ENCODE measurements around the gene MT3. TPM values are rescaled to one million over a fixed set of nuclear protein-coding genes. Genes with fewer than 3 reads are reported as not detected.

The MT3 gene
- polyA plus RNA-seq, 1 of the 3 experiments (the other 2 are of a cell fraction): 0.43 TPM

DNA sequence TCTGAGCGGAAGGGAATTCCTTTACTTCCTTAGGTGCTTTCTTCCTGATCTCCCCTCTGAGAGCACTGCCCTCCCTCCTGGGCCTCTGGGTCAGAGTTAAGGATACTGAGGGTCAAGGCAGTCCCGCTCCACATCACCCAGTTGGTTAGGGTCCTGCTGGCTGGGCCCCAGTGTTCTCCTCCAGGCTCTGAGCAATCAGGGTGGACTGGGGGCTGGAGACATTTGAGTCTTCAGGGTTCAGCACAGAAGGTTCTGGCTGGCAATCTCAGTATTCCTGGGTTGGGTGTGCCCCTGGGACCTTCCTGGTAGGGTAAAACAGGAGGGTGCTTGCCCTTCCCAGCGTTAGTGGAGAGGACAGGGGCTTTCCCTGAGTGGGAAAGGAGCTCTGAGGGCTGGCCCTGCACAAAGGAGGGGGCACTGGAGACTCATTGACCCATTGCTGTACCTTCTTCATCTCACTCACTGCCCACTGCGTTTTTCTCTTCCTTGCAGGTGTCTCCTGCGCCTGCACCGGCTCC lies 43.6 kb downstream of the MT3 start:
- Histone ChIP-seq H3K27ac (ENCODE audit: low read depth in 2 of 2, low read length in 1 of 2) (no peak overlapping the region), H4K20me1 (ENCODE audit: insufficient read depth) (no peaks in the 10 kb centered on the region), H3K27me3 (ENCODE audit: insufficient read depth) (peaks cover 31% of the 10 kb centered on the region; the same call in 1 of the 2 replicates), H3K9ac (no peak overlapping the region), H3K9me3 (no peaks in the 10 kb centered on the region), H3K4me1 (ENCODE audit: control insufficient read depth in 1 of 2, insufficient read depth in 2 of 2, low read depth in 1 of 2, low read length in 1 of 2) (peaks cover 0 to 27% of the 10 kb centered on the region in 2 experiments; a peak in 1 of 4 replicates), H3K4me2 (no peak overlapping the region), H3F3A (replicated peaks; ENCODE audit: insufficient read depth) (no peaks in the 10 kb centered on the region), H2AFZ (ENCODE audit: low read depth) (peak overlapping the region; percentile 35; the same call in 1 of the 2 replicates), H3K79me2 (ENCODE audit: insufficient read depth) (no peaks in the 10 kb centered on the region), H3K36me3 (replicated peaks in 1 of 2; ENCODE audit: control insufficient read depth in 1 of 2, insufficient read depth in 2 of 2, low read length in 1 of 2) (no peaks in the 10 kb centered on the region), H3K9me2 (no peaks in the 10 kb centered on the region), H3K4me3 (ENCODE audit: low read depth in 2 of 2, low read length in 1 of 2) (no peak overlapping the region)
- TF ChIP-seq, protein P1, sequence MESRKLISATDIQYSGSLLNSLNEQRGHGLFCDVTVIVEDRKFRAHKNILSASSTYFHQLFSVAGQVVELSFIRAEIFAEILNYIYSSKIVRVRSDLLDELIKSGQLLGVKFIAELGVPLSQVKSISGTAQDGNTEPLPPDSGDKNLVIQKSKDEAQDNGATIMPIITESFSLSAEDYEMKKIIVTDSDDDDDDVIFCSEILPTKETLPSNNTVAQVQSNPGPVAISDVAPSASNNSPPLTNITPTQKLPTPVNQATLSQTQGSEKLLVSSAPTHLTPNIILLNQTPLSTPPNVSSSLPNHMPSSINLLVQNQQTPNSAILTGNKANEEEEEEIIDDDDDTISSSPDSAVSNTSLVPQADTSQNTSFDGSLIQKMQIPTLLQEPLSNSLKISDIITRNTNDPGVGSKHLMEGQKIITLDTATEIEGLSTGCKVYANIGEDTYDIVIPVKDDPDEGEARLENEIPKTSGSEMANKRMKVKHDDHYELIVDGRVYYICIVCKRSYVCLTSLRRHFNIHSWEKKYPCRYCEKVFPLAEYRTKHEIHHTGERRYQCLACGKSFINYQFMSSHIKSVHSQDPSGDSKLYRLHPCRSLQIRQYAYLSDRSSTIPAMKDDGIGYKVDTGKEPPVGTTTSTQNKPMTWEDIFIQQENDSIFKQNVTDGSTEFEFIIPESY (IDR thresholded peaks at IDR 0.05; ENCODE audit: borderline replicate concordance, low read depth): no peak
- no peak for TF ChIP-seq RCOR1 (IDR thresholded peaks at IDR 0.05; ENCODE audit: low read length)
- CTCF ChIA-PET: interaction anchor here (1.2 to 1.5 kb wide), 2 partner anchors 11 to 32 kb away, joined by 3 read pairs; no protein-coding TSS in a partner anchor
- POLR2A ChIA-PET: no interaction called here
- 98% methylated on average over 5 of the region's 6 CpGs for WGBS (ENCODE audit: low lambda C conversion rate)
- no peak for DNase-seq

GRCh38 chr16:56633535-56633934 lies 44.2 kb downstream of the MT3 start:
- no peak for TF ChIP-seq GABPA (IDR thresholded peaks at IDR 0.05; ENCODE audit: low read depth)
- TF ChIP-seq FOXJ3 (CRISPR knock-in tag; IDR thresholded peaks at IDR 0.05): no peak
- no peak for TF ChIP-seq MEF2A (IDR thresholded peaks at IDR 0.05; ENCODE audit: borderline replicate concordance, low read depth)
- no peak for TF ChIP-seq SMC3 (IDR thresholded peaks at IDR 0.05; ENCODE audit: low read depth, low read length)
- TF ChIP-seq RXRA (IDR thresholded peaks at IDR 0.05; ENCODE audit: borderline replicate concordance, low read depth): no peak
- TF ChIP-seq, protein P2, sequence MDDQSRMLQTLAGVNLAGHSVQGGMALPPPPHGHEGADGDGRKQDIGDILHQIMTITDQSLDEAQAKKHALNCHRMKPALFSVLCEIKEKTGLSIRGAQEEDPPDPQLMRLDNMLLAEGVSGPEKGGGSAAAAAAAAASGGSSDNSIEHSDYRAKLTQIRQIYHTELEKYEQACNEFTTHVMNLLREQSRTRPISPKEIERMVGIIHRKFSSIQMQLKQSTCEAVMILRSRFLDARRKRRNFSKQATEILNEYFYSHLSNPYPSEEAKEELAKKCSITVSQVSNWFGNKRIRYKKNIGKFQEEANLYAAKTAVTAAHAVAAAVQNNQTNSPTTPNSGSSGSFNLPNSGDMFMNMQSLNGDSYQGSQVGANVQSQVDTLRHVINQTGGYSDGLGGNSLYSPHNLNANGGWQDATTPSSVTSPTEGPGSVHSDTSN (IDR thresholded peaks at IDR 0.05): no peak
- TF ChIP-seq POLR2AphosphoS5 (IDR thresholded peaks at IDR 0.05; ENCODE audit: low read depth, low read length): no peak
- TF ChIP-seq FOXM1 (IDR thresholded peaks at IDR 0.05; ENCODE audit: low read depth): no peak
- no peak for TF ChIP-seq SIN3A (IDR thresholded peaks at IDR 0.05; ENCODE audit: borderline replicate concordance, low read depth, low read length)
- TF ChIP-seq, protein P3, sequence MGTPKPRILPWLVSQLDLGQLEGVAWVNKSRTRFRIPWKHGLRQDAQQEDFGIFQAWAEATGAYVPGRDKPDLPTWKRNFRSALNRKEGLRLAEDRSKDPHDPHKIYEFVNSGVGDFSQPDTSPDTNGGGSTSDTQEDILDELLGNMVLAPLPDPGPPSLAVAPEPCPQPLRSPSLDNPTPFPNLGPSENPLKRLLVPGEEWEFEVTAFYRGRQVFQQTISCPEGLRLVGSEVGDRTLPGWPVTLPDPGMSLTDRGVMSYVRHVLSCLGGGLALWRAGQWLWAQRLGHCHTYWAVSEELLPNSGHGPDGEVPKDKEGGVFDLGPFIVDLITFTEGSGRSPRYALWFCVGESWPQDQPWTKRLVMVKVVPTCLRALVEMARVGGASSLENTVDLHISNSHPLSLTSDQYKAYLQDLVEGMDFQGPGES (IDR thresholded peaks at IDR 0.05; ENCODE audit: low read depth, low read length): no peak
- TF ChIP-seq USF2 (IDR thresholded peaks at IDR 0.05; ENCODE audit: borderline replicate concordance, low read depth, low read length): no peak
- no peak for TF ChIP-seq MXI1 (IDR thresholded peaks at IDR 0.05; ENCODE audit: low read depth, low read length)
- no peak for TF ChIP-seq GATA2 (CRISPR knock-in tag; IDR thresholded peaks at IDR 0.05)
- no peak for TF ChIP-seq RAD21 (IDR thresholded peaks at IDR 0.05; ENCODE audit: low read length)
- no peak for TF ChIP-seq ELF1 (IDR thresholded peaks at IDR 0.05)
- no peak for TF ChIP-seq MAX (IDR thresholded peaks at IDR 0.05; ENCODE audit: low read depth)
- ChIA-PET CTCF (interaction anchor here (0.9 to 1.2 kb wide), 2 partner anchors 10 to 11 kb away, joined by 3 read pairs; no protein-coding TSS in a partner anchor), POLR2A (no interaction called here)

More at GRCh38 chr16:56633535-56633934, 44.2 kb downstream of the MT3 start:
- Histone ChIP-seq H3K9ac (no peak overlapping the region), H3K4me2 (no peak overlapping the region), H3K9me3 (no peaks in the 10 kb centered on the region), H3K27ac (ENCODE audit: low read depth in 2 of 2, low read length in 1 of 2) (no peak overlapping the region), H4K20me1 (ENCODE audit: insufficient read depth) (no peaks in the 10 kb centered on the region), H3K4me3 (ENCODE audit: low read depth in 2 of 2, low read length in 1 of 2) (no peak overlapping the region), H3K36me3 (replicated peaks in 1 of 2; ENCODE audit: control insufficient read depth in 1 of 2, insufficient read depth in 2 of 2, low read length in 1 of 2) (no peaks in the 10 kb centered on the region), H3K27me3 (ENCODE audit: insufficient read depth) (peaks cover 31% of the 10 kb centered on the region; the same call in 1 of the 2 replicates), H3K4me1 (ENCODE audit: control insufficient read depth in 1 of 2, insufficient read depth in 2 of 2, low read depth in 1 of 2, low read length in 1 of 2) (peaks cover 0 to 28% of the 10 kb centered on the region in 2 experiments; a peak in 1 of 4 replicates), H3K9me2 (no peaks in the 10 kb centered on the region), H3F3A (replicated peaks; ENCODE audit: insufficient read depth) (no peaks in the 10 kb centered on the region), H3K79me2 (ENCODE audit: insufficient read depth) (no peaks in the 10 kb centered on the region), H2AFZ (ENCODE audit: low read depth) (no peak overlapping the region)
- DNase-seq: no peak
- WGBS (ENCODE audit: low lambda C conversion rate): 75% methylated on average over 7 of the region's 7 CpGs

All from SK-N-SH (cell line).